ENCODE data around the gene FBN3. TPM values are rescaled to one million over a fixed set of nuclear protein-coding genes. Genes with fewer than 3 reads are reported as not detected.

FBN3 gene
- total and polyA plus RNA-seq, 4 donors = 7.5 to 31.7 (median 14.5) TPM

DNA sequence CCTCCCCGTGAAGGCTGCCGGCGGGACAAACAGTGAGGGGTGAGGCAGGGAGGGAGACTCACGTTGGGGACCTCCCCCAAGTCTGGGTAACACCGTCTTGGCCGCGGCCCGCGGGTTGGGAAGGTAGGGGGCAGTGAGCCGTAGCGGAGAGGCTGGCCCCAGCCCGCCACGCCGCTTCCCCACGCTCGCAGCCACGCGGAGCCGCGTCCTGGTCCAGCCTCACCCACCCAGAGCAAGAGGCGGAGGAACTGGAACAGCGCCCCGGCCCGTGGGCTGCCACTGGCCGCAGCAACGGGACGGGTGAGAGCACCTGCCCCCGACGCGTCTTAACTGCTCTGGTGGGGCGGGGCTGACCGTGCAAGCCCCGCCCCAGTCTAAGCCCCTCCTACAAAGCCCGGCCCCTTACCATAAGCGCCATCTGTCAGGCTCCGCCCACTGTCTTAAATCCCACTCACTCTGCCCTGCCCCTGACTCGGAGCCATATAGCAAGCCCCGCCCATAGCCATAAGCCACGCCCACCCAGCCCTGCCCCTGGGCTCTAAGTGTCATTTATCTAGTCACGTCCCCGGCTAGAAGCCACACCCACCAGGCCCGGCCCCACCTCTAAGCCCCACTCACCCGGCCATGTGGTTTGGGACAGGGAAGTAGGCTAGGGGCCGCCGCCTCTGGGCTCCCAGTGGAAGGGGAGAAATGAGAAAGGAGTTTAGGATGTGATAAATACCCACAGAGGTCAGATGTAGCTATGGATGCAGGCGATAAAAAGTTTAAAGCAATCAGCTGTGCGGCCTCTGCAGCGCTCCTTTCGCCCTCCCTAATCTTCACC is 98.9 kb downstream of the FBN3 start:
- peak overlapping the region; percentile 26 for H3K4me3 ChIP-seq (ENCODE audit: low read depth, low read length)
- H3K27me3 ChIP-seq (ENCODE audit: control insufficient read depth, insufficient read depth, low read length) = peaks cover 2% of the 10 kb centered on the region
- H3K27ac ChIP-seq (ENCODE audit: low read depth, low read length) = no peak overlapping the region
- H3K9me3 ChIP-seq (ENCODE audit: control insufficient read depth, insufficient read depth, low read length) = no peaks in the 10 kb centered on the region
- DNase-seq (ENCODE audit: low read depth in 4 of 6, low spot score in 6 of 6) = peak; percentile 26 to 94 (median 53)
- H3K36me3 ChIP-seq (ENCODE audit: control insufficient read depth, insufficient read depth, low read length) = no peaks in the 10 kb centered on the region
- WGBS (ENCODE audit: insufficient coverage) = 4% methylated on average over 38 of the region's 49 CpGs
- H3K4me1 ChIP-seq (ENCODE audit: control insufficient read depth, insufficient read depth, low read length) = peaks cover 15% of the 10 kb centered on the region

- WGBS (ENCODE audit: insufficient coverage) = no CpG with 5 or more reads among the region's 3 CpGs
- H3K9me3 ChIP-seq (ENCODE audit: control insufficient read depth, insufficient read depth, low read length) = no peaks in the 10 kb centered on the region
These were observed 102.7 kb downstream of the FBN3 start for GRCh38 chr19:8046569-8047165.

GRCh38 chr19:8045872-8046568 is 103.4 kb downstream of the FBN3 start:
- 72% methylated on average over 8 of the region's 10 CpGs for WGBS (ENCODE audit: insufficient coverage)
- DNase-seq (ENCODE audit: low read depth in 4 of 6, low spot score in 6 of 6) = no peak

More at GRCh38 chr19:8046569-8047165, 102.7 kb downstream of the FBN3 start:
- Histone ChIP-seq H3K4me3 (ENCODE audit: low read depth, low read length) (no peak overlapping the region), H3K4me1 (ENCODE audit: control insufficient read depth, insufficient read depth, low read length) (peaks cover 15% of the 10 kb centered on the region), H3K27ac (ENCODE audit: low read depth, low read length) (no peak overlapping the region), H3K27me3 (ENCODE audit: control insufficient read depth, insufficient read depth, low read length) (peaks cover 2% of the 10 kb centered on the region), H3K36me3 (ENCODE audit: control insufficient read depth, insufficient read depth, low read length) (no peaks in the 10 kb centered on the region)
- no peak for DNase-seq (ENCODE audit: low read depth in 4 of 6, low spot score in 6 of 6)

DNA sequence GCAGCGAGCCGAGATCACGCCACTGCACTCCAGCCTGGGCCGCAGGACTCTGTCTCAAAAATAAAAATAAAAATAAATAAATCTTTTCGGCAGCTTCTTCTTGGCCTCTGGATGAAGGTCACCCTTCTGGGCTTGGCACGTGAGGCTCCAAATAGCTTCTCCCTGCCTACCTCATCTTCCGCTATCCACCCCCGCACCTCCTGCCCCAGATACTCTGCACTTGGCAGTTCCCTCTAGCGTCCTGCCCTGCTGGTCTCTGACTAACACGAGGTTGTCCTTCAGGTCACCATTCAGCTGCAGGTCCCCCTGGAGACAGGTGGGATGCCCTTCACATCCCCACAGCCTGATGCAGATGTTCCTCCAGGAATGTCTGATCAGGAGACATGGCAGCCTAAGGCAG is 105.4 kb downstream of the FBN3 start:
- Histone ChIP-seq H3K27ac (ENCODE audit: low read depth, low read length) (no peak overlapping the region), H3K36me3 (ENCODE audit: control insufficient read depth, insufficient read depth, low read length) (no peaks in the 10 kb centered on the region), H3K4me1 (ENCODE audit: control insufficient read depth, insufficient read depth, low read length) (peaks cover 3% of the 10 kb centered on the region), H3K4me3 (ENCODE audit: low read depth, low read length) (no peak overlapping the region), H3K9me3 (ENCODE audit: control insufficient read depth, insufficient read depth, low read length) (no peaks in the 10 kb centered on the region), H3K27me3 (ENCODE audit: control insufficient read depth, insufficient read depth, low read length) (no peaks in the 10 kb centered on the region)
- no peak for DNase-seq (ENCODE audit: low read depth in 4 of 6, low spot score in 6 of 6)
- 86% methylated on average over 7 of the region's 10 CpGs for WGBS (ENCODE audit: insufficient coverage)

More at GRCh38 chr19:8045872-8046568, 103.4 kb downstream of the FBN3 start:
- Histone ChIP-seq H3K4me3 (ENCODE audit: low read depth, low read length) (no peak overlapping the region), H3K4me1 (ENCODE audit: control insufficient read depth, insufficient read depth, low read length) (peaks cover 15% of the 10 kb centered on the region), H3K27ac (ENCODE audit: low read depth, low read length) (no peak overlapping the region), H3K9me3 (ENCODE audit: control insufficient read depth, insufficient read depth, low read length) (no peaks in the 10 kb centered on the region), H3K27me3 (ENCODE audit: control insufficient read depth, insufficient read depth, low read length) (peaks cover 2% of the 10 kb centered on the region), H3K36me3 (ENCODE audit: control insufficient read depth, insufficient read depth, low read length) (no peaks in the 10 kb centered on the region)

- Histone ChIP-seq H3K36me3 (ENCODE audit: control insufficient read depth, insufficient read depth, low read length) (no peaks in the 10 kb centered on the region), H3K27ac (ENCODE audit: low read depth, low read length) (no peak overlapping the region), H3K4me1 (ENCODE audit: control insufficient read depth, insufficient read depth, low read length) (peaks cover 3% of the 10 kb centered on the region), H3K27me3 (ENCODE audit: control insufficient read depth, insufficient read depth, low read length) (no peaks in the 10 kb centered on the region), H3K9me3 (ENCODE audit: control insufficient read depth, insufficient read depth, low read length) (no peaks in the 10 kb centered on the region), H3K4me3 (ENCODE audit: low read depth, low read length) (no peak overlapping the region)
- no peak for DNase-seq (ENCODE audit: low read depth in 4 of 6, low spot score in 6 of 6)
- WGBS (ENCODE audit: insufficient coverage) = 95% methylated on average over 4 of the region's 9 CpGs
These were observed 106.5 kb downstream of the FBN3 start for GRCh38 chr19:8042900-8043299.

DNA sequence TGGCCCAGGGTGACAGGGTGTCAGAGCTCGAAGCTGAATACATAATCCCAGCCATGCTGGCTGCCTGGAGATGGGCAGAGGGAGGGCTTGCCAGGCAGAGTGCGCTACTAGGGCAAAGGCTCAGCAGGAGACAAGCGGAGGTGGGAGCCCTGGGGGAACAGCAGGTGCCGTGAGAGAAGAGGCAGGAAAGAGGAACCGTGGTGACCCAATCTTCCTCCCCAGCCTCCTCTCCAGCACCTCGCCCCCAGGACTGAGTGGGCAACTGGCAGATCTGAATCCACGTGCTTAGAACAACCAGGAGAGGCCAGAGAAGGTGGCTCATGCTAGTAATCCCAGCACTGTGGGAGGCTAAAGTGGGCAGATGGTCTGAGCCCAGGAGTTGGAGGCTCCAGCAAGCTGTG is 107.9 kb downstream of the FBN3 start:
- H3K36me3 ChIP-seq (ENCODE audit: control insufficient read depth, insufficient read depth, low read length) = no peaks in the 10 kb centered on the region
- no peak overlapping the region for H3K4me3 ChIP-seq (ENCODE audit: low read depth, low read length)
- no peak overlapping the region for H3K27ac ChIP-seq (ENCODE audit: low read depth, low read length)
- H3K4me1 ChIP-seq (ENCODE audit: control insufficient read depth, insufficient read depth, low read length) = peaks cover 3% of the 10 kb centered on the region
- WGBS (ENCODE audit: insufficient coverage) = 50% methylated on average over 1 of the region's 7 CpGs
- no peak for DNase-seq (ENCODE audit: low read depth in 4 of 6, low spot score in 6 of 6)
- no peaks in the 10 kb centered on the region for H3K27me3 ChIP-seq (ENCODE audit: control insufficient read depth, insufficient read depth, low read length)
- no peaks in the 10 kb centered on the region for H3K9me3 ChIP-seq (ENCODE audit: control insufficient read depth, insufficient read depth, low read length)

DNA sequence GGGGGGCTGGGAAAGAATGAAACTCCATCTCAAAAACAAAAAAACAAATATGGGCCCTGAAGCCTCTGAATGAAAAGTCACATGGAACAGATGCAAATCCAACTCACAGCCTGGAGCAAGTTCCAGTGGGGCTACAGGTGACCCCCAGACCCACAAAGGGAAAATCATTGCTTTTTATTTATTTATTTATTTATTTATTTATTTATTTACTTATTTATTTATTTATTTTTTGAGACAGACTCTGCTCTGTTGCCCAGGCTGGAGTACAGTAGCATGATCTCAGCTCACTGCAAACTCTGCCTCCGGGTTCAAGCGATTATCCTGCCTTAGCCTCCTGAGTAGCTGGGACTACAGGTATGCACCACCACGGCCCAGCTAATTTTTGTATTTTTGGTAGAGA is 110.2 kb downstream of the FBN3 start:
- WGBS (ENCODE audit: insufficient coverage) = 100% methylated on average over 2 of the region's 3 CpGs
- peaks cover 5% of the 10 kb centered on the region for H3K4me1 ChIP-seq (ENCODE audit: control insufficient read depth, insufficient read depth, low read length)

DNA sequence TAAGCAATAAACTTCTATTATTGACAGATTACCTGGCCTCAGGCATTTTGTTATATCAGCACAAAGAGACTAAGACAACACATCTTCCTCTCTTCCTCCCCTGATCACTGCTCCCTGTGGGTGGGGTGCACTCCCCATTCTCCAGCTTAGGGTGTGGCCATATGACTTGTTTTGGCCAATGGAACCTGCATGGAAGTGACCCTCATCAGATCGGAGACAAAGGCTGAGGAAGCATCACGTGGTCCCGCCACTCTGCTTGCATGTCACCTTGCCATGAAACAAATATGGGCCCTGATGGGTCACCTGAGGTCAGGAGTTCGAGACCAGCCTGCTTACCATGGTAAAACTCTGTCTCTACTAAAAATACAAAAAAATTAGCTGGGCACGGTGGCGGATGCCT is 110.6 kb downstream of the FBN3 start:
- WGBS (ENCODE audit: insufficient coverage) = 72% methylated on average over 4 of the region's 6 CpGs
- H3K9me3 ChIP-seq (ENCODE audit: control insufficient read depth, insufficient read depth, low read length) = no peaks in the 10 kb centered on the region
- no peaks in the 10 kb centered on the region for H3K27me3 ChIP-seq (ENCODE audit: control insufficient read depth, insufficient read depth, low read length)
- H3K4me3 ChIP-seq (ENCODE audit: low read depth, low read length) = no peak overlapping the region
- peaks cover 5% of the 10 kb centered on the region for H3K4me1 ChIP-seq (ENCODE audit: control insufficient read depth, insufficient read depth, low read length)
- DNase-seq (ENCODE audit: low read depth in 4 of 6, low spot score in 6 of 6) = no peak
- no peak overlapping the region for H3K27ac ChIP-seq (ENCODE audit: low read depth, low read length)
- no peaks in the 10 kb centered on the region for H3K36me3 ChIP-seq (ENCODE audit: control insufficient read depth, insufficient read depth, low read length)

More for the DNA sequence above, 110.2 kb downstream of the FBN3 start:
- no peak overlapping the region for H3K27ac ChIP-seq (ENCODE audit: low read depth, low read length)
- no peak overlapping the region for H3K4me3 ChIP-seq (ENCODE audit: low read depth, low read length)
- H3K36me3 ChIP-seq (ENCODE audit: control insufficient read depth, insufficient read depth, low read length) = no peaks in the 10 kb centered on the region
- no peaks in the 10 kb centered on the region for H3K9me3 ChIP-seq (ENCODE audit: control insufficient read depth, insufficient read depth, low read length)
- no peaks in the 10 kb centered on the region for H3K27me3 ChIP-seq (ENCODE audit: control insufficient read depth, insufficient read depth, low read length)
- no peak for DNase-seq (ENCODE audit: low read depth in 4 of 6, low spot score in 6 of 6)

- peak in 2 of 6 donors; percentile 8 to 23 for DNase-seq (ENCODE audit: low read depth in 4 of 6, low spot score in 6 of 6)
- WGBS (ENCODE audit: insufficient coverage) = 69% methylated on average over 6 of the region's 7 CpGs
- H3K27ac ChIP-seq (ENCODE audit: low read depth, low read length) = no peak overlapping the region
These were observed 112.8 kb downstream of the FBN3 start for GRCh38 chr19:8036434-8037099.

More at GRCh38 chr19:8036434-8037099, 112.8 kb downstream of the FBN3 start:
- Histone ChIP-seq H3K27me3 (ENCODE audit: control insufficient read depth, insufficient read depth, low read length) (no peaks in the 10 kb centered on the region), H3K4me1 (ENCODE audit: control insufficient read depth, insufficient read depth, low read length) (peaks cover 5% of the 10 kb centered on the region), H3K9me3 (ENCODE audit: control insufficient read depth, insufficient read depth, low read length) (no peaks in the 10 kb centered on the region), H3K4me3 (ENCODE audit: low read depth, low read length) (no peak overlapping the region), H3K36me3 (ENCODE audit: control insufficient read depth, insufficient read depth, low read length) (no peaks in the 10 kb centered on the region)
